ENCODE data around the gene CCDC146. TPM values are rescaled to one million over a fixed set of nuclear protein-coding genes. Genes with fewer than 3 reads are reported as not detected.
"Not testable (repeated sequence)": the region's sequence is repeated elsewhere in the genome, so short reads cannot be mapped to it uniquely, and the experiment has no call there.

The CCDC146 gene, protein sequence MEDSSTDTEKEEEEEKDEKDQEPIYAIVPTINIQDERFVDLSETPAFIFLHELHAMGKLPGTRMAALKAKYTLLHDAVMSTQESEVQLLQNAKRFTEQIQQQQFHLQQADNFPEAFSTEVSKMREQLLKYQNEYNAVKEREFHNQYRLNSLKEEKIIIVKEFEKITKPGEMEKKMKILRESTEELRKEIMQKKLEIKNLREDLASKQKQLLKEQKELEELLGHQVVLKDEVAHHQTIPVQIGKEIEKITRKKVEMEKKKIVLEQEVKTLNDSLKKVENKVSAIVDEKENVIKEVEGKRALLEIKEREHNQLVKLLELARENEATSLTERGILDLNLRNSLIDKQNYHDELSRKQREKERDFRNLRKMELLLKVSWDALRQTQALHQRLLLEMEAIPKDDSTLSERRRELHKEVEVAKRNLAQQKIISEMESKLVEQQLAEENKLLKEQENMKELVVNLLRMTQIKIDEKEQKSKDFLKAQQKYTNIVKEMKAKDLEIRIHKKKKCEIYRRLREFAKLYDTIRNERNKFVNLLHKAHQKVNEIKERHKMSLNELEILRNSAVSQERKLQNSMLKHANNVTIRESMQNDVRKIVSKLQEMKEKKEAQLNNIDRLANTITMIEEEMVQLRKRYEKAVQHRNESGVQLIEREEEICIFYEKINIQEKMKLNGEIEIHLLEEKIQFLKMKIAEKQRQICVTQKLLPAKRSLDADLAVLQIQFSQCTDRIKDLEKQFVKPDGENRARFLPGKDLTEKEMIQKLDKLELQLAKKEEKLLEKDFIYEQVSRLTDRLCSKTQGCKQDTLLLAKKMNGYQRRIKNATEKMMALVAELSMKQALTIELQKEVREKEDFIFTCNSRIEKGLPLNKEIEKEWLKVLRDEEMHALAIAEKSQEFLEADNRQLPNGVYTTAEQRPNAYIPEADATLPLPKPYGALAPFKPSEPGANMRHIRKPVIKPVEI
- total RNA-seq (2014; rRNA removed; shearing (Covaris generic)) = 1.9 TPM in 1 of 2 replicates, not detected in the other

DNA sequence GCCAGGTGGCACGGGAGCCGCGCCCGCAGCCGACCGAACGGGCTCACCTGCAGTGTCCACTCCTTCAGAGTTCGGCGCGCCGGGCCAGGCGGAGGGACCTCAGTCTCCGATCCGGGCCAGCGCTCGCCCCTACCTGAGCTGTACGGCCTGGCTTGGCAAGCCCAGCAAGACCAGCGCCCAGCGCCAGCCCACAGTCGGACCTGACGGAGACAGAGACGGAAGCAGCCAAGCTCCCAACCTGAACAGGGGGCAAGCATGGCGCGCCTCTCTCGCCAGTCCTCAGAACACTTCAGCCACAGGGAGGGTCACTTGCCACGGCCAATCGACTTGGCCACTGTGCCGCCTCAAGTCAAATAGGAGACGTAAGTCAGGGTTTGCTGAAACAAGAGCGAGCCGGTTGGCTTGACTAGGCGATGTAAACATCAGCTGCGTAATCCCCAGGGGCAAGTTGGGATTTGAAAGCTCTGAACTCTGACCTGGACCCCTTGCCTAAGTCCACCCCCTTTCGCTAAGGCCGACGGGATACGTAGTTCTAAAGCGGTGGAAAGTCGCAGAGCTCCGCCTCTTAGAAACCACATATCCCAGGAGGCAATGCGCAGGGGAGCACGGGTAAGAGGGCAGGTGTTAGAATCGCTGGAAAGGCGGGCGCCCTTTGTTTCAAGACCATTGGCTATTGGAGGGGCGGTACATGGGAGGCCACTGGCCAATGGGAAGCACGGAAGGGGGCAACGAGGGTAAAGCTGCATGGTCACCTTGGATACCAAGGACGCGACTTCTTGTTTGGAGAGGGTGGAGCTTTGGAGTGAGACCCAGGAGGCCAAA lies at the start of gene CCDC146:
Gene CCDC146 (plus strand): TSS at position 756 of the 822 bp plus-strand sequence. CDS start 45,054 bp downstream, outside the sequence.
- H3K4me1 ChIP-seq (replicated peaks); H3K27ac ChIP-seq; H3K27me3 ChIP-seq (replicated peaks); H3K36me3 ChIP-seq; H3K9me3 ChIP-seq (replicated peaks): not testable (repeated sequence)
- peak; percentile 91 to 96 for DNase-seq (ENCODE audit: low read depth in 1 of 2, low spot score in 2 of 2)
- H3K4me3 ChIP-seq = peak within 1 kb of the TSS; percentile 42

DNA sequence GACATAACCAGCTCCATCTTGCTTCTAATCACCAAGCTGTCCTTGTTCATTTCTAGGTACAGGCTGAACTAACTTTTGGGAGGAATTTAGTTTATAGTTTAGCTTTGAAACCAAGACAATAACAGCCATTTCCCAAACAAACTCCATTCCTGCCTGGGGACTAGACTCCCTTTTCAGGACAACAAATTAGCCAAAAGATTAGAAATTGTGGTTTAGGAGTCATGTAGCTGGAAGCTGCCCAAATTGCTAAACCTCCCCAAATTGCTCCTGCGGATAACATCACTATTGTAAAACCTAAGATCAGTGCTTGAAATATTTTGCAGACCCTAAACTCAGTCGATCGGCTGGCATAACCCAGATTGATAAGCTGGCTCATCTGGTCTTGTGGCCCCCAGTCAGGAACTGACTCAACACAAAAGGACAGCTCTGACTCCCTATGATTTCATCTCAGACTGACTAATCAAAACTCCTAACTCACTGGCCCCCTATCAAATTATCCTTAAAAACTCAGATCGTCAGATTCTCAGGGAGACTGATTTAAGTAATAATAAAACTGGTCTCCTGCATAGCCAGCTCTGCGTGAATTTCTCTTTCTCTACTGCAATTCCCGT lies 47.5 kb upstream of the CCDC146 start:
- H3K4me3 ChIP-seq; H3K27ac ChIP-seq; H3K4me1 ChIP-seq (replicated peaks); H3K9me3 ChIP-seq (replicated peaks); H3K27me3 ChIP-seq (replicated peaks); H3K36me3 ChIP-seq: not testable (repeated sequence)
- peak in 1 of 2 experiments; percentile 1 for DNase-seq (ENCODE audit: low read depth in 1 of 2, low spot score in 2 of 2)

DNA sequence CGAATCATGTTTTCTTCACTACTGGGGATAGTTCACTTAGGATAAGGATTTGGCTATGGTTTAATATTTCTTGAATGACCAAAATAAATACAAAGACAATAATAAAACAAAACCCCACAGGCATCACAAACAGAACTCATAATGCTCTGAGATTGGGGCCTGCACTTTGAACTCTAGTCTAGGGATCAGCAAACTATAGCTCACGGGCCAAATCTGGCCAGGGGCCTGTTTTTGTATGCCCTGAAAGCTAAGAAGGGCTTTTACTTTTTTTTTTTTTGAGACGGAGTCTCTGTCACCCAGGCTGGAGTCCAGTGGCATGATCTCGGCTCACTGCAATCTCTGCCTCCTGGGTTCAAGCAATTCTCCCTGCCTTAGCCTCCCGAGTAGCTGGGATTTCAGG lies 45.4 kb upstream of the CCDC146 start:
- H3K27me3 ChIP-seq (replicated peaks); DNase-seq (ENCODE audit: low read depth in 1 of 2, low spot score in 2 of 2); H3K27ac ChIP-seq; H3K36me3 ChIP-seq; H3K4me3 ChIP-seq; H3K4me1 ChIP-seq (replicated peaks); H3K9me3 ChIP-seq (replicated peaks): not testable (repeated sequence)

DNA sequence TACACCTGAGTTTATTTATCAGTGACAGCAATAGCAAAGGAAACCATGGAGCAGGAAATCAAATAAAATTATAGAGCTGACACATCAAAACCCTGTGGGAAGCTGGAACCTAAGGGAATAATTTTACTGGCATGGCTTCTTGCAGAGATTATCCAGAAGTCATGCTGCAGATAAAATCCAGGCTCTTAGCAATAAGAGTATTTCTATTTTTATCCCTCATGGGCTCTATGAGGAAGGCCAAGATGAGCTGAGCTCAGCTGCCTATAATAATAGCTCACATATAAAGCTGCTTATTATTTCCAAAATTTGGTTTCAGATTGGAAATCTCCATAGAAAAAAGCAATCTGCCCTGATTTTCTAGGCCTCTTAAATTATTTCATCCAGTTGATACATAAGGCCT lies 43.3 kb upstream of the CCDC146 start:
- not testable (repeated sequence) for H3K9me3 ChIP-seq (replicated peaks); H3K27me3 ChIP-seq (replicated peaks); H3K4me1 ChIP-seq (replicated peaks); H3K27ac ChIP-seq; DNase-seq (ENCODE audit: low read depth in 1 of 2, low spot score in 2 of 2); H3K36me3 ChIP-seq; H3K4me3 ChIP-seq

DNA sequence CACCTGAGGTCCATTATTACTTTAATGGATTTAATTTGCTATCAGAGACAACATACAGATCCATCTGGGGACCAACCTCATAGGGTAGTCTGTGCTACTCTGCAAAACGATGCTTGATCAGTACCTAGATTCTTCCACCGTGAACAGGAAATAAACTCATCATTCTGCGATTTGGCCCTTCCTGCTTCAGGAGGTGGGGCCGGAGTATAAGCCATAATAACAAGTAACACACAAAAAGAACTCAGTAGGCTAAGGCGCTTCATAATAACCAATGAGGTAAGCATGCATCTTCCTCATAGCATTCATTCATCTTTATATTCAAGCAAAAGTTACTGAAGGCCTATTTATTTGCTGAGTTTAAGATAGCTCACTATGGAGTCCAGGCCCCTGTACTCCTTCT lies 42.8 kb upstream of the CCDC146 start:
- not testable (repeated sequence) for H3K27me3 ChIP-seq (replicated peaks); DNase-seq (ENCODE audit: low read depth in 1 of 2, low spot score in 2 of 2); H3K4me3 ChIP-seq; H3K9me3 ChIP-seq (replicated peaks); H3K27ac ChIP-seq; H3K4me1 ChIP-seq (replicated peaks); H3K36me3 ChIP-seq

DNA sequence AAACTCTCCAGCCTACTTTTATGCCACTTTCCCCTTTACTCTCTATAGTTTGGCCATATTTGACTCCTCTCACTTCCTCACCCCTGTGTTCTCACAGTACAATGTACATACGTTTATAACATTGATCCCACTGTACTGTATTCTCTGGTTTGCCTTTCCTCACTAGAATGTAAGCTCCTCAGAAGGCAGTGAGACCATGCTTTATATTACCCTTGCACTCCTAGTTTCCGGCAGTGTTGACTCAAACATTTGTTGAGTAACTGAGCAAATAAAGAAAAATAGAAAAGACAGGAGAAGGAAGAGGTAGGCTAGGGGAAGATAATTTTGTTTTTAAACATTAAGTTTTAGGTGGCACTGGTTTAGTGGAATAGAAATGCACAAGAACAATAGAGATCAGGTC lies 42.2 kb upstream of the CCDC146 start:
- H3K27ac ChIP-seq; DNase-seq (ENCODE audit: low read depth in 1 of 2, low spot score in 2 of 2); H3K36me3 ChIP-seq: not testable (repeated sequence)

DNA sequence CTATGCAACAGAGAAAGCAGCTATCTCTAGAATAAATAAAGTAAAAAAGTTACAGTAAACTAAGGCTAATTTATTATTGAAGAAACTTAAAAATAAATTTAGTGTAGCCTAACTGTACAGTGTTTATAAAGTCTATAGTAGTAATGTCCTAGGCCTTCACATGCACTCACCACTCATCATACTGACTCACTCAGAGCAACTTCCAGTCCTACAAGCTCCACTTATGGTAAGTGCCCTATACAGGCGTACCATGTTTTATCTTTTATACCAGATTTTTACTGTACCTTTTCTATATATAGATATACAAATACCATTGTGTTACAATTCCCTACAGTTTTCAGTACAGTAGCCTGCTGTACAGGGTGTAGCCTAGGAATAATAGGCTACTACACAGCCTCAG lies 40.2 kb upstream of the CCDC146 start:
- not testable (repeated sequence) for DNase-seq (ENCODE audit: low read depth in 1 of 2, low spot score in 2 of 2); H3K4me3 ChIP-seq; H3K4me1 ChIP-seq (replicated peaks)

More for the DNA sequence above, 42.2 kb upstream of the CCDC146 start:
- not testable (repeated sequence) for H3K4me3 ChIP-seq; H3K4me1 ChIP-seq (replicated peaks); H3K27me3 ChIP-seq (replicated peaks); H3K9me3 ChIP-seq (replicated peaks)

DNA sequence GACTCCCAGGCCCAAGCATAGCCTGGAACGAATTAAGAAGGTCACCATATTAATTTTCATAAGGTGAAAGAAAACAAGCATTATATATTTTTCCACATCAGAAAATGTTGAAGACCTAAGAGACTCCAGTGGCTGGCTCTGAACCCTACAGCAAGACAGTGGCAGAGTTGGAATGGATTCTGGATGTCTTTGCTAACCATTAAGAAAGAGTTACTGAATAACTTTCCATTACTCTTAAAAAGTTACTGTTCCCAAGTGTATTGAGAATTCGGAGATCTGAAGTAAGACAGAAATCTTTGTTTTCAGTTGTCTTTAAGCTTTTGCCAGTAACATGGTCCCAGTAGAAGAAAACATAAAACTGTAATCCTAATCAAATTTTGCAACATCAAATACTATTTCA lies 30.1 kb upstream of the CCDC146 start:
- H3K4me3 ChIP-seq; H3K4me1 ChIP-seq (replicated peaks); H3K27ac ChIP-seq; H3K9me3 ChIP-seq (replicated peaks); H3K27me3 ChIP-seq (replicated peaks); DNase-seq (ENCODE audit: low read depth in 1 of 2, low spot score in 2 of 2); H3K36me3 ChIP-seq: not testable (repeated sequence)

More for the DNA sequence above, 40.2 kb upstream of the CCDC146 start:
- H3K27me3 ChIP-seq (replicated peaks); H3K9me3 ChIP-seq (replicated peaks); H3K27ac ChIP-seq; H3K36me3 ChIP-seq: not testable (repeated sequence)

DNA sequence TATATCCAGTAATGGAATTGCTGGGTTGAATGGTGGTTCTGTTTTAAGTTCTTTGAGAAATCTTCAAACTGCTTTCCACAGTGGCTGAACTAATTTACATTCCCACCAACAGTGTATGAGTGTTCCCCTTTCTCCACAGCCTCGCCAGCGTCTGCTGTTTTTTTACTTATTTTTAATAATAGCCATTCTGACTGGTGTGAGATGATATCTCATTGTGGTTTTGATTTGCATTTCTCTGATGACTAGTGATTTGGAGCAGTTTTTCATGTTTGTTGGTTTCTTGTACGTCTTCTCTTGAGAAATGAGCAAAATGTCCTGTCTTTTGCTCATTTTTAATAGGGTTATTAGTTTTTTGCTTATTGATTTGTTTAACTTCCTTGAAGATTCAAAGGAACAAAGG lies 21.9 kb upstream of the CCDC146 start:
- H3K27me3 ChIP-seq (replicated peaks); H3K4me3 ChIP-seq; H3K9me3 ChIP-seq (replicated peaks); H3K27ac ChIP-seq; DNase-seq (ENCODE audit: low read depth in 1 of 2, low spot score in 2 of 2); H3K36me3 ChIP-seq; H3K4me1 ChIP-seq (replicated peaks): not testable (repeated sequence)

DNA sequence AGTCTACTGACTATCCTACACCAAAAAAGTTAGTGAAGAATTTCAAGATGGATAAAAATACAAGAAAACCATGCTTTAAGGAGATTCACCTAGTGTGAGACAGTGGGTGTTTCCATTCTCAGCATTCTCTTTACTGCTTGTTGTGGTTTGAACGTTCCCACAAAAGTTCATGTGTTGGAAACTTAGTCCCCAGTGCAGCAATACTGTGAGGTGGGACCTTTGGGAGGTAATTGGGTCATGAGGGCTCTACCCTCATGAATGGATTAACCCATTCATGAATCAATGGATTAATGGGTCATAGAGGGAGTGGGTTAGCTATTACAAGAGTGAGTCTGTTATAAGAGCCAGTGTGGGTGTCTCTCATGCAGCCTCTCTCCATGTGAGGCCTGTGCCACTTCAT lies 21.2 kb upstream of the CCDC146 start:
- not testable (repeated sequence) for H3K27ac ChIP-seq; H3K9me3 ChIP-seq (replicated peaks); H3K27me3 ChIP-seq (replicated peaks); H3K4me3 ChIP-seq; H3K4me1 ChIP-seq (replicated peaks); H3K36me3 ChIP-seq; DNase-seq (ENCODE audit: low read depth in 1 of 2, low spot score in 2 of 2)

DNA sequence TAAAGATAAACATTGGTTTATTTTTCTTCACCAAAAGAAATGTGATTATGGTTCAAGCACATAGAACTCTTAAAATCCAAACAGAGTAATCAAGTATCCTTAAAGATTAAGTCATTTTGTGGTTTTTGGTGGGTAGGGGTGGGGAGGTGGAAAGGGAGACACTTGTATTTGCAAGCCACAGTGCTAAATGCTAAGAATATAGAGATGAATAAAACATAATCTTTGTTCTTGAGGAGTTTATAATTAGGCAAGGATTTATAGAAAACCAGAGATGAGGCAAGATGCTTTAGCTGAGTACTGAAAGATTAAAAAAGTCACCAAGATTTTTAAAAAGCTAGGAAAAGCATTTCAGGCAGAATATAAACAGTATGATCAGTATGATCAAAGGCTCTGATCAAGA lies 19.7 kb upstream of the CCDC146 start:
- not testable (repeated sequence) for H3K4me1 ChIP-seq (replicated peaks); H3K4me3 ChIP-seq; H3K36me3 ChIP-seq; H3K27ac ChIP-seq; H3K27me3 ChIP-seq (replicated peaks); DNase-seq (ENCODE audit: low read depth in 1 of 2, low spot score in 2 of 2); H3K9me3 ChIP-seq (replicated peaks)

DNA sequence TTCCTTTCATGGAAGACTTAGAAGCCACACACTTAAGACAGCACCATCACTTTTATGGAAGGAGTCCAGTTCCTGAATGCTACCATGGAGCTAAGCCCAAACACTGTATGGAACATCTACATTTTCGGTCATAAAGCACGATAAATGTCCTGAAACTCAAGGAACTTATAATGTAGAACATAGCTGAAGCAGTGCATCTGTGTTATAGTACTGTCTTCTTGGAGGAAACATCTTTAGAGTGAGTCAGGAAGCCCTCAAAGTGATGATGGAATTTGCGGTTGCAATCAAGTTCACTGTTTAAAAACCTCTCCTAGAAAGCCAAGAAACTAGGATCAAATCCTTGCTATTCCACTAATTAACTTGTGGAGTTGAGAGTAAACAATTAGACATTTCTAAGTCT lies 16.5 kb upstream of the CCDC146 start:
- not testable (repeated sequence) for DNase-seq (ENCODE audit: low read depth in 1 of 2, low spot score in 2 of 2); H3K4me1 ChIP-seq (replicated peaks); H3K36me3 ChIP-seq; H3K27me3 ChIP-seq (replicated peaks); H3K9me3 ChIP-seq (replicated peaks); H3K4me3 ChIP-seq; H3K27ac ChIP-seq

DNA sequence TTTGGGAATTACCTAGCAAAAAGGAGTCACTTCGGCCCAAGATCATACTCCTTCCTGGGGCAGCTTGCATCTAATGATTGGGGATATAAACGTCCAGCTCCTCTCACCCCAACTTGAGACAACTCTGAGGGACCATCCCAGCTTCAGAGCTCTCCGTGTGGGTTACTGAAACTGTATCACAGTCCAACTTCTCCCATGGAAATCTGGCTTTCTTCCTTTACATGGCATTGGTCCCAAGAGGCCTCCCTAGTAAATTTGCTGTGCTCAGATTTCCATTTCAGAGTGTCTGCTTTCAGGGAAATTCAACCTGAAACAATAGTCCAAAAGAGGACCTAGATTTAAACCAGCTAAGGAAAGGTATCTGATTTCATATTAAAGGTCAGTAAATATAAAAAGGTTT lies 14.8 kb upstream of the CCDC146 start:
- DNase-seq (ENCODE audit: low read depth in 1 of 2, low spot score in 2 of 2); H3K27me3 ChIP-seq (replicated peaks); H3K4me3 ChIP-seq: not testable (repeated sequence)

More for the DNA sequence above, 14.8 kb upstream of the CCDC146 start:
- not testable (repeated sequence) for H3K27ac ChIP-seq; H3K36me3 ChIP-seq; H3K9me3 ChIP-seq (replicated peaks); H3K4me1 ChIP-seq (replicated peaks)

All from SJSA1 (cell line).